Measurements from ENCODE around the gene HBA1. TPM values are rescaled to one million over a fixed set of nuclear protein-coding genes. Genes with fewer than 3 reads are reported as not detected.

The HBA1 gene
- total and polyA plus RNA-seq, 4 donors, result 38.1 to 2,695 (median 450) TPM

- Histone ChIP-seq H3K36me3 (ENCODE audit: control insufficient read depth in 4 of 4, insufficient read depth in 4 of 4, low read length in 4 of 4) (no peaks in the 10 kb centered on the region), H3K4me3 (no peak overlapping the region), H3K4me1 (ENCODE audit: control insufficient read depth in 5 of 5, insufficient read depth in 5 of 5, low read length in 5 of 5) (peaks cover 0 to 14% (median 4%) of the 10 kb centered on the region in 5 donors), H3K9me3 (ENCODE audit: control insufficient read depth in 4 of 4, insufficient read depth in 3 of 4, low read length in 3 of 4) (peaks cover 0 to 2% (median 0%) of the 10 kb centered on the region in 4 donors), H3K27me3 (ENCODE audit: control insufficient read depth in 3 of 3, insufficient read depth in 3 of 3, low read length in 2 of 3) (peaks cover 0 to 28% (median 25%) of the 10 kb centered on the region in 3 donors), H3K27ac (ENCODE audit: low read depth in 1 of 2, low read length in 1 of 2) (no peak overlapping the region), H3K9ac (ENCODE audit: insufficient read depth in 1 of 2, low read length in 2 of 2) (no peak overlapping the region)
- ATAC-seq (ENCODE audit: insufficient read depth, low FRiP score) (peak; percentile 81), DNase-seq (peak; percentile 49 to 73 (median 63))
- 1 to 2% methylated on average over 71 to 89 of the region's 89 CpGs for WGBS, 2 donors
- TF ChIP-seq, protein P1, sequence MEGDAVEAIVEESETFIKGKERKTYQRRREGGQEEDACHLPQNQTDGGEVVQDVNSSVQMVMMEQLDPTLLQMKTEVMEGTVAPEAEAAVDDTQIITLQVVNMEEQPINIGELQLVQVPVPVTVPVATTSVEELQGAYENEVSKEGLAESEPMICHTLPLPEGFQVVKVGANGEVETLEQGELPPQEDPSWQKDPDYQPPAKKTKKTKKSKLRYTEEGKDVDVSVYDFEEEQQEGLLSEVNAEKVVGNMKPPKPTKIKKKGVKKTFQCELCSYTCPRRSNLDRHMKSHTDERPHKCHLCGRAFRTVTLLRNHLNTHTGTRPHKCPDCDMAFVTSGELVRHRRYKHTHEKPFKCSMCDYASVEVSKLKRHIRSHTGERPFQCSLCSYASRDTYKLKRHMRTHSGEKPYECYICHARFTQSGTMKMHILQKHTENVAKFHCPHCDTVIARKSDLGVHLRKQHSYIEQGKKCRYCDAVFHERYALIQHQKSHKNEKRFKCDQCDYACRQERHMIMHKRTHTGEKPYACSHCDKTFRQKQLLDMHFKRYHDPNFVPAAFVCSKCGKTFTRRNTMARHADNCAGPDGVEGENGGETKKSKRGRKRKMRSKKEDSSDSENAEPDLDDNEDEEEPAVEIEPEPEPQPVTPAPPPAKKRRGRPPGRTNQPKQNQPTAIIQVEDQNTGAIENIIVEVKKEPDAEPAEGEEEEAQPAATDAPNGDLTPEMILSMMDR (IDR thresholded peaks at IDR 0.05; ENCODE audit: control extremely low read depth, extremely low read depth), result no peak
These were observed 4.4 kb downstream of the HBA1 start for GRCh38 chr16:180681-181564.

DNA sequence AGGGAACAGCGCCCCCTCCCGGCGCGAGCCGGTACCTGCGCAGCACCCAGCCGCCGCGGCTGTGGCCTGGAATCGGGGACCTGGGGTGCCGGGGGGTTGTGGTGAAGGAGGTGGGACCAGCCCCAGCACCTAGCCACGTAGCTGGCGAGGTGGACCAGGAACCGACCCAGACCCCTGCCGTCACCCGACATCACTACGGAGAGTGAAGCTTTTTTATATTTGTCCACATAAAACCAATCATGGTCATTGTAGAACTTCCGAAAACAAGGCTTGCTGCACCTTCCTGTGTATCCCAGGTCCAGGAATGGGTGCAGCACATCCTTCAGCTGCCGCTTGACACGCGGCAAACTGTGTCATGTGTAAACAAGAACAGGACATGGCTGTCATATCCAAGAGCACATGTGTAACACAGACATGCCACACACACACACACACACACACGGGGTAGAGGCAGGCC is 5.1 kb downstream of the HBA1 start:
- Histone ChIP-seq H3K36me3 (ENCODE audit: control insufficient read depth in 4 of 4, insufficient read depth in 4 of 4, low read length in 4 of 4) (no peaks in the 10 kb centered on the region), H3K4me3 (no peak overlapping the region), H3K27ac (ENCODE audit: low read depth in 1 of 2, low read length in 1 of 2) (no peak overlapping the region), H3K9me3 (ENCODE audit: control insufficient read depth in 4 of 4, insufficient read depth in 3 of 4, low read length in 3 of 4) (peaks cover 0 to 2% (median 0%) of the 10 kb centered on the region in 4 donors), H3K9ac (ENCODE audit: insufficient read depth in 1 of 2, low read length in 2 of 2) (no peak overlapping the region), H3K27me3 (ENCODE audit: control insufficient read depth in 3 of 3, insufficient read depth in 3 of 3, low read length in 2 of 3) (peaks cover 0 to 28% (median 25%) of the 10 kb centered on the region in 3 donors), H3K4me1 (ENCODE audit: control insufficient read depth in 5 of 5, insufficient read depth in 5 of 5, low read length in 5 of 5) (peaks cover 0 to 14% (median 4%) of the 10 kb centered on the region in 5 donors)
- TF ChIP-seq, protein P1 (IDR thresholded peaks at IDR 0.05; ENCODE audit: control extremely low read depth, extremely low read depth), result peak; percentile 88
- ATAC-seq (ENCODE audit: insufficient read depth, low FRiP score), result no peak
- no peak for DNase-seq
- WGBS, 2 donors, result 8 to 9% methylated on average over 21 to 22 of the region's 22 CpGs

GRCh38 chr16:183005-183404 is 6.5 kb downstream of the HBA1 start:
- peaks cover 0 to 14% (median 4%) of the 10 kb centered on the region in 5 donors for H3K4me1 ChIP-seq (ENCODE audit: control insufficient read depth in 5 of 5, insufficient read depth in 5 of 5, low read length in 5 of 5)
- H3K27ac ChIP-seq (ENCODE audit: low read depth in 1 of 2, low read length in 1 of 2), result no peak overlapping the region
- H3K9ac ChIP-seq (ENCODE audit: insufficient read depth in 1 of 2, low read length in 2 of 2), result no peak overlapping the region
- ATAC-seq (ENCODE audit: insufficient read depth, low FRiP score) (no peak), DNase-seq (no peak)
- TF ChIP-seq, protein P1 (IDR thresholded peaks at IDR 0.05; ENCODE audit: control extremely low read depth, extremely low read depth), result no peak
- peaks cover 0 to 2% (median 0%) of the 10 kb centered on the region in 4 donors for H3K9me3 ChIP-seq (ENCODE audit: control insufficient read depth in 4 of 4, insufficient read depth in 3 of 4, low read length in 3 of 4)
- 74 to 87% methylated on average over 7 of the region's 7 CpGs for WGBS, 2 donors
- no peak overlapping the region for H3K4me3 ChIP-seq
- peaks cover 0 to 18% (median 16%) of the 10 kb centered on the region in 3 donors for H3K27me3 ChIP-seq (ENCODE audit: control insufficient read depth in 3 of 3, insufficient read depth in 3 of 3, low read length in 2 of 3)
- H3K36me3 ChIP-seq (ENCODE audit: control insufficient read depth in 4 of 4, insufficient read depth in 4 of 4, low read length in 4 of 4), result peaks cover 2 to 8% (median 5%) of the 10 kb centered on the region in 4 donors

Measured in lung (tissue), 12 donors.